ENCODE measurements around the gene ATP8B1. TPM values are rescaled to one million over a fixed set of nuclear protein-coding genes. Genes with fewer than 3 reads are reported as not detected.

Gene ATP8B1
- total RNA-seq, 1 experiment from 2014 or later: 5.6 TPM

GRCh38 chr18:57764995-57765394 lies 38.1 kb downstream of the ATP8B1 start:
- Mint-ChIP-seq H3K27me3 (ENCODE audit: low read depth) (no peaks in the 10 kb centered on the region), H3K4me3 (no peak overlapping the region), H3K36me3 (no peaks in the 10 kb centered on the region), H3K4me1 (no peaks in the 10 kb centered on the region), H3K27ac (no peak overlapping the region), H3K9me3 (no peaks in the 10 kb centered on the region)
- no peak for TF ChIP-seq ARID4B (CRISPR knock-in tag; IDR thresholded peaks at IDR 0.05; ENCODE audit: borderline replicate concordance)
- no peak for TF ChIP-seq NFATC4 (CRISPR knock-in tag; IDR thresholded peaks at IDR 0.05)
- TF ChIP-seq ZNF671 (CRISPR knock-in tag; IDR thresholded peaks at IDR 0.05): no peak
- DNase-seq (ENCODE audit: low spot score) (no peak), ATAC-seq (no peak)
- ChIA-PET POLR2A (interaction anchor here (0.6 kb wide), 1 partner anchor 29 kb away, joined by 3 read pairs; no protein-coding TSS in a partner anchor), CTCF (no interaction called here)

- CTCF ChIA-PET: no interaction called here
- H3K4me3 Mint-ChIP-seq: no peak overlapping the region
- H3K36me3 Mint-ChIP-seq: no peaks in the 10 kb centered on the region
- no peaks in the 10 kb centered on the region for H3K9me3 Mint-ChIP-seq
- no peaks in the 10 kb centered on the region for H3K27me3 Mint-ChIP-seq (ENCODE audit: low read depth)
- ATAC-seq: no peak
- POLR2A ChIA-PET: no interaction called here
- DNase-seq (ENCODE audit: low spot score): no peak
- no peak overlapping the region for H3K27ac Mint-ChIP-seq
- H3K4me1 Mint-ChIP-seq: no peaks in the 10 kb centered on the region
- no peak for TF ChIP-seq ZBTB43 (CRISPR knock-in tag; IDR thresholded peaks at IDR 0.05)
- no peak for TF ChIP-seq ZBTB21 (CRISPR knock-in tag; IDR thresholded peaks at IDR 0.05; ENCODE audit: borderline replicate concordance)
- no peak for TF ChIP-seq TEAD4 (CRISPR knock-in tag; IDR thresholded peaks at IDR 0.05)
- no peak for TF ChIP-seq GRHL2 (CRISPR knock-in tag; IDR thresholded peaks at IDR 0.05; ENCODE audit: insufficient replicate concordance, severe bottlenecking)
- no peak for TF ChIP-seq NFATC4 (CRISPR knock-in tag; IDR thresholded peaks at IDR 0.05)
- no peak for TF ChIP-seq MYBL2 (CRISPR knock-in tag; IDR thresholded peaks at IDR 0.05)
- no peak for TF ChIP-seq PRDM15 (CRISPR knock-in tag; IDR thresholded peaks at IDR 0.05)
- no peak for TF ChIP-seq NFYB (CRISPR knock-in tag; conservative IDR thresholded peaks at IDR 0.05; ENCODE audit: low read depth)
- TF ChIP-seq NFE2L1 (CRISPR knock-in tag; IDR thresholded peaks at IDR 0.05): no peak
- no peak for TF ChIP-seq PREB (CRISPR knock-in tag; IDR thresholded peaks at IDR 0.05; ENCODE audit: borderline replicate concordance)
- TF ChIP-seq ATF6 (CRISPR knock-in tag; IDR thresholded peaks at IDR 0.05): no peak
- TF ChIP-seq ZNF281 (CRISPR knock-in tag; IDR thresholded peaks at IDR 0.05): no peak
- TF ChIP-seq ATF3 (CRISPR knock-in tag; conservative IDR thresholded peaks at IDR 0.05): no peak
- no peak for TF ChIP-seq ZNF219 (CRISPR knock-in tag; IDR thresholded peaks at IDR 0.05; ENCODE audit: borderline replicate concordance)
- no peak for TF ChIP-seq ATF2 (CRISPR knock-in tag; IDR thresholded peaks at IDR 0.05; ENCODE audit: borderline replicate concordance, low read depth)
These were observed 39.0 kb downstream of the ATP8B1 start for GRCh38 chr18:57764087-57764486.
